Iris pigment epithelial cell (primary cell): ENCODE data around the gene PSMG3.

Experiments
- DNase-seq: peaks from one replicate; pipeline ENCODE4 v3.0.0-alpha.2; 2011; ENCODE audit warnings: low read depth

The PSMG3 gene

DNA sequence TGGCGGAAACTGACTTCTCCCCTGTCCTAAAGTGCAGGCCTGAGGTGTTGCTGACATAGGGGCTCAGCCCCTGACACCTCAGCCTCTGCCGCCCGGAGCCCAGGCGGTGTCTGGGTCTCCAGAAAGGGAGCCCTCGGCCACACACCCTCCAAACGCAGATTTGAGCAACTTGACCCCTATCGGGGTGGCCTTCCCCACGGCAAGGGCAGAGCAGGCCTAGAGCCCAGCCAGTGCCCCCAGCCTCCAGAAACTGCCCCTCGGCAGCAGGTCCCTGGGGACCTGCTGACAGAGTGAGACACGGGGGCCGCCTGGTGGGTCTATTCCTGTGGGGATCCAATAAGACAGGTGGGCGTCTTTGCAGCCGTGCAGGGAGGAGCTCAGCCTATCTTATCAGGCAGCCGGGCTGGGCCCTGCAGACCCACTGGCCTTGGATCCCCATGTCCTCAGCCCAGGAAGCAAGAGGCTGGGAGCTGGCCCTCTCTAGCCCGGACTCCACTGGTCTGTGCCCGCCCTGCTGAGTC is 24.9 kb downstream of the PSMG3 start:
- no peak for DNase-seq

DNA sequence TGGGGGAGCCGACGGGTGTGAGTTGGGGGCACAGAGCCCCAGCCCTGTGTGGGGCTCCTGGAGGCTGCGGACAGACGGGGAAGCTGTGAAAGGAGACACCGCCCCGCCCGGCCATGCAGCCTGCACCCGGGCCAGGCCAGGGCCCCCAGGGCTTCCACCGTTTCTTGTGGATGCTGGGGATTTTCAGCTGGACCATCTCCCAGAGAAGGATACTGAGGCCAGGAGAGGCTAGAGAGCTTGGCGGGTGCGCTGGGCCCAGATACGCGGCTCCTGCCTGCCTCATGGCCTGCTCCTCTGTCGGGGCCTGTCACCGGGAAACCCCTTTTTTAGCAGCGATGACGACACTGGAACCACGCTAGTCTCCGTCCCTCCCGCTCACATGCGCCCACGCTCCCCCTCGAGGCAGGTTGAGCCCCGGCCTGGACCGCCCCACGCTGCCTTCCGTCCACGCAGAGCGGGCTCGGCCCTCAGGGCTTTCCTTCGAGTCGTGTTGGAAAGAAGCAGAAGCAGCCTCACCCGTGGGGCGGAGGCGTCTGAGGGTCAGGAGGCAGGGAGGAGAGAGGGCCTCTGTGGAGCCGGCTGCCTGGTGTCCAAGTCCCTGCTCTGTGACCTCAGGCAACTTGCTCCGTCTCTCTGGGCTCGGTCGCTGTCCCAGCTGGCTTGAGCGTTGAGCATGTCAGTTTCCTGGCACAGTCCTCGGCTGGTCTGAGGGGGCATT is 25.5 kb downstream of the PSMG3 start:
- no peak for DNase-seq

DNA sequence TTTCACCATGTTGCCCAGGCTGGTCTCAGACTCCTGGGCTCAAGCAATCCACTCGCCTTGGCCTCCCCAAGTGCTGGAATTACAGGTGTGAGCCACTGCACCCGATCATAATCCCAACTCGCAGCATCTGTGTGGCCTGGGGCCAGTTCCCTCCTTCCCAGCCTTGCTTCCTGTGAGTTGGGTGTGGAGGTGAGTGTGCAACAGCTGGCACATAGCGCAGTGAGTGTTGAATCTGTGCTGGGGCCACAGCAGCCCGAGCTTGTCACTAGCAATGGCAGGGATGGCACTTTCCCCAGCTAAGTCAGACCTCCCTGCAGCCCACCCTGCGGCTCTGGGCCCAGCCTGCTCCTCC is 26.0 kb downstream of the PSMG3 start:
- DNase-seq = no peak

DNA sequence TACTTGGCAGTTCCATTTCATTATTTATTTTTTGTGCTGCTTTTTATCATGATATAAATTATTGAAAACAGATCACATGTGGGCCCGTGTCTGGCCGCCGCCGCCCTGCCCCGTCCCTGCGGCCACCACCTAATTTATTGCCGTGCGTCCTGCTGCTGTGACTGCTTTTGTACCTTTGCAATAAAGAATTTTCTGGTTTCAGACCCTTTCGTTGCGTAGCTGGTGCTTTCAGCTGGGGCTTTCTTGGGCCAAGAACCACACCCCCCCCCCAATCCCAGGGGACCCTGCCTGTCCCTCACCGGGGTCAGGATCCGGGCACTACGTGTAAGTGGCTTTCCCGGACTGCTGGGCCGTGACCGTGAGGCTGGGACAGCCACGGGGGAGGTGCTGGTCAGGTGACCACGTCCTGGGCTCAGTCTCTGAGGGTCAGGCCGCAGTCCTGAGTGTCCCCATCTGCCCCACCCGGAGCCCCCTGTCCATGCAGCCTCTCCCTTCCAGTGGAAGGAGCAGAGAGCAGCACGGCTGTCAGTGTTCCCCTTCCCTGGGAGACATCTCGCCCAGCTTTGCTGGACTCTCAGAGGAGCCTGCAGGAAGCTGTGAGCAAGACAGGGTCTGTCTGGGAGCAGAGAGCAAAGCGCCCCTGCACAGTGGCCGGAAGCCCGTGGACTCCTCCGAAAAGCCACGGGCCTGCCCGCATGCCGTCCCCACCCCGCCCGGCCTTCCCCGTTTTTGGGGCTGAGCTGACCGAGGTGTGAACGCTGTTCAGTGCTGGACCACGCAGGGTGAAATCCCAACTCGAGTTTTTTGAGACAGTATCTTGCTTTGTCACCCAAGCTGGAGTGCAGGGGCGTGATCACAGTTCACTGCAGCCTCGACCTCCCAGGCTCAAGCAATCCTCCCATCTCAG is 26.7 kb downstream of the PSMG3 start:
- DNase-seq = no peak

DNA sequence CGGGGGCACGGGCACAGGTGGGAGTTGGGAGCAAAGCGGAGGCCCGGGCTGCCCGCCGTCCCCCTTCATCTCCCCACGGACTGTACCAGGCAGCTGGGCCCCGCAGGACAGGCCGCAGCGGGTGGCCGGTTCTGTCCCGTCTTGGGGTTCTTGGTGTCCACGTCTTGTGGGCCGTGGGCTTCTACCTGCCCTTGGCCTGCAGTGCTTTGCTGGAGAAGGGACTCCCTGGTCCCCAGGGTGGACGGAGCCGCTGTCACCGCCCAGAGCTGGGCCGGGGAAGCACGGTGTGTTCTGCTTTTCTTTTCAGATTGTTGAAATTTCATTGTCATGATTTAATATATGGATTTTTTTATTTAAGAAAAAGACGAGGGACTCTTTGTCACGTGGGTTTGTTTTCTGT is 27.5 kb downstream of the PSMG3 start:
- no peak for DNase-seq

GRCh38 chr7:1541431-1542162 is 28.2 kb downstream of the PSMG3 start:
- DNase-seq = no peak

- DNase-seq = no peak
These were observed 29.0 kb downstream of the PSMG3 start for GRCh38 chr7:1540776-1541271.

DNA sequence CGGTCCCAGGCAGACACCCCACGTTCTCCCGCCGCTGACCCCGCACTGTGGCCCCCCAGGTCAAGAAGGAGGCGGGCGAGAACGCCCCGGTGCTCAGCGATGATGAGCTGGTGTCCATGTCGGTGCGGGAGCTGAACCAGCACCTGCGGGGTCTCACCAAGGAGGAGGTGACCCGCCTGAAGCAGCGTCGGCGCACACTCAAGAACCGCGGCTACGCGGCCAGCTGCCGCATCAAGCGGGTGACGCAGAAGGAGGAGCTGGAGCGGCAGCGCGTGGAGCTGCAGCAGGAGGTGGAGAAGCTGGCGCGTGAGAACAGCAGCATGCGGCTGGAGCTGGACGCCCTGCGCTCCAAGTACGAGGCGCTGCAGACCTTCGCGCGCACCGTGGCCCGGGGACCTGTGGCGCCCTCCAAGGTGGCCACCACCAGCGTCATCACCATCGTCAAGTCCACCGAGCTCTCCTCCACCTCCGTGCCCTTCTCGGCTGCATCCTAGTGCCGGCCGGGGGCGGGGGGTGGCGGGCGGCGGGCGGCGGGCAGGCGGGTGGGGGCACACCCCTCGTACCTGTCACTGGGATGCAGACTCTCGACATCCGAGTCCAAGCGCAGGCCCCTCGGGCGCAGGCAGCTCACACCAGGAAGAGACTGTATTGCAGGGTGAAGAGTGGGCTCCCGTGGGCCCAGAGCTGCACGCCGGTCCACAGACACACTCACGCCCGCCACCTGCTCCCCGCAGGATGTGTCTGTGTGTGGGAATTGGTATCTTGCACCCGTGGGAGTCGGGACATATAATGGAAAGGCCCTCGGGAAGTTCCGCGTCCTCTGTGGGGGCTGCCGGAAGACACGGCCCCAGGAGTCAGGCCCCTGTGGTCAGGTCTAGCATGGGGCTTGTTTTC is 29.7 kb downstream of the PSMG3 start:
- DNase-seq = no peak

- DNase-seq = peak; percentile 29
These were observed 30.5 kb downstream of the PSMG3 start for GRCh38 chr7:1539181-1539881.

DNA sequence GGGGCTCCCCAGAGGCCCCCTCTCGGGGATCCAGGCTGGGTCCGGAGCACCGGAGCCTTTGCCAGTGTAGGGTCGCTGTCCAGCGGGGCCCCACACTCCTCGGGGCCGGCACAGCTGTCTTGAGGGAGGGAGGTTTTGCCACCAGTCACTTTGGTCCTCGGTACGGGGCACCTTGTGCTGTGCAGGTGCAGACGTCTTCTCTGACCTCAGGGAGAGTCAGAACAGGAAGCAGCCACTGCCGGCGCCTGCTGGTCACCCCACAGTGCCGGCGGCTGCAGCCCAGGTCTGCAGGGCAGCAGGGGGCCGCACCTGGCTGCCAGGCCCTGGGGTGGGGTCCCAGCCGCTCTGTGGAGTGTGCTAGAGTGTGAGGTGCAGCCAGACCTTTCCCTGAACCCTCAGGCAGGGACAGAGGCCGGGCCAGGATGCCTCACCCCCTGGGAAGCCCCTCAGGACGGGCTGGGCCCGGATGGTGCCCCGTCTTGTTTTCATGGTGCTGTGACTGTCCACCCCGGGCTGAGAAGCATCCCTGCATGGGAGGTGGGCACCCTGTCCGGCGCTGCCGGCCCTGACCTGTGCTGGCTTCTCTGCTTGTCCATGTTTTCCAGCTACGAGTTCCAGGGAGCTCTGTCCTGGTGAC is 31.2 kb downstream of the PSMG3 start:
- DNase-seq = peak; percentile 21

GRCh38 chr7:1537535-1538412 is 32.1 kb downstream of the PSMG3 start:
- DNase-seq = peak; percentile 98

- peak; percentile 99 for DNase-seq
These were observed 32.9 kb downstream of the PSMG3 start for GRCh38 chr7:1536743-1537534.

- DNase-seq = no peak
These were observed 33.4 kb downstream of the PSMG3 start for GRCh38 chr7:1536455-1536742.

- DNase-seq = no peak
These were observed 34.0 kb downstream of the PSMG3 start for GRCh38 chr7:1535701-1536454.

- DNase-seq = no peak
These were observed 34.8 kb downstream of the PSMG3 start for GRCh38 chr7:1535100-1535458.

GRCh38 chr7:1534330-1535099 is 35.3 kb downstream of the PSMG3 start:
- no peak for DNase-seq
